ENCODE data around the gene SLC12A1.

DNA sequence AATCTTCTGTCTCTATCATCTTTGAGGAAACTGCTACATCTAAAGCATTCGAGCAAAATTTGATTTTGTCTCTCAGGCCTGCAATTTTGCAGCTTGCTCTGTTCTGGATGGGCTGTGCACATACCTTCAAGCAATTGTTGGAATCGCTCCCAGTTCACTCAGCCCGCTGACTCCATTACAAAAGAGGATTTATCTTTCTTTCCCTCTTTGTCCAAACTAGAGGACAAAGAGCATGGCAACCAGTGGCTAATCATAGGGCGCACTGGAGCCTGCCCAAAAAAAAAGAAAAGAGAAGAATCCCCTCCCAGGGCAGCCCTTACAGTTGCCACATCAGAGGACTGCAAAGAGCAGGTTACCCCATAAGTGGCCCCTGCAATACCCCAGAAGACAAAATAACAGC lies 76.1 kb downstream of the SLC12A1 start:
- TF ChIP-seq, protein P1, sequence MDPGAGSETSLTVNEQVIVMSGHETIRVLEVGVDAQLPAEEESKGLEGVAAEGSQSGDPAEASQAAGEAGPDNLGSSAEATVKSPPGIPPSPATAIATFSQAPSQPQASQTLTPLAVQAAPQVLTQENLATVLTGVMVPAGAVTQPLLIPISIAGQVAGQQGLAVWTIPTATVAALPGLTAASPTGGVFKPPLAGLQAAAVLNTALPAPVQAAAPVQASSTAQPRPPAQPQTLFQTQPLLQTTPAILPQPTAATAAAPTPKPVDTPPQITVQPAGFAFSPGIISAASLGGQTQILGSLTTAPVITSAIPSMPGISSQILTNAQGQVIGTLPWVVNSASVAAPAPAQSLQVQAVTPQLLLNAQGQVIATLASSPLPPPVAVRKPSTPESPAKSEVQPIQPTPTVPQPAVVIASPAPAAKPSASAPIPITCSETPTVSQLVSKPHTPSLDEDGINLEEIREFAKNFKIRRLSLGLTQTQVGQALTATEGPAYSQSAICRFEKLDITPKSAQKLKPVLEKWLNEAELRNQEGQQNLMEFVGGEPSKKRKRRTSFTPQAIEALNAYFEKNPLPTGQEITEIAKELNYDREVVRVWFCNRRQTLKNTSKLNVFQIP (CRISPR knock-in tag; IDR thresholded peaks at IDR 0.05; ENCODE audit: borderline replicate concordance, low read depth), result no peak
- TF ChIP-seq RARB (CRISPR knock-in tag; IDR thresholded peaks at IDR 0.05), result no peak
- no peak for TF ChIP-seq ARNTL (CRISPR knock-in tag; IDR thresholded peaks at IDR 0.05; ENCODE audit: borderline replicate concordance, low read depth)
- TF ChIP-seq ESRRG (CRISPR knock-in tag; IDR thresholded peaks at IDR 0.05), result no peak
- TF ChIP-seq ZFP3 (CRISPR knock-in tag; IDR thresholded peaks at IDR 0.05), result no peak
- TF ChIP-seq, protein P2, sequence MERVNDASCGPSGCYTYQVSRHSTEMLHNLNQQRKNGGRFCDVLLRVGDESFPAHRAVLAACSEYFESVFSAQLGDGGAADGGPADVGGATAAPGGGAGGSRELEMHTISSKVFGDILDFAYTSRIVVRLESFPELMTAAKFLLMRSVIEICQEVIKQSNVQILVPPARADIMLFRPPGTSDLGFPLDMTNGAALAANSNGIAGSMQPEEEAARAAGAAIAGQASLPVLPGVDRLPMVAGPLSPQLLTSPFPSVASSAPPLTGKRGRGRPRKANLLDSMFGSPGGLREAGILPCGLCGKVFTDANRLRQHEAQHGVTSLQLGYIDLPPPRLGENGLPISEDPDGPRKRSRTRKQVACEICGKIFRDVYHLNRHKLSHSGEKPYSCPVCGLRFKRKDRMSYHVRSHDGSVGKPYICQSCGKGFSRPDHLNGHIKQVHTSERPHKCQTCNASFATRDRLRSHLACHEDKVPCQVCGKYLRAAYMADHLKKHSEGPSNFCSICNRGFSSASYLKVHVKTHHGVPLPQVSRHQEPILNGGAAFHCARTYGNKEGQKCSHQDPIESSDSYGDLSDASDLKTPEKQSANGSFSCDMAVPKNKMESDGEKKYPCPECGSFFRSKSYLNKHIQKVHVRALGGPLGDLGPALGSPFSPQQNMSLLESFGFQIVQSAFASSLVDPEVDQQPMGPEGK (CRISPR knock-in tag; IDR thresholded peaks at IDR 0.05; ENCODE audit: borderline replicate concordance), result no peak
